SK-N-MC (cell line): ENCODE data around the gene KIF1A.

Experiments used
- EZH2 ChIP-seq: fragments of 200-600 bp; sonication (generic); IDR thresholded peaks from one replicate; pipeline ENCODE4 v1.6.1; 2017; ENCODE audit warnings: antibody characterized with exemption
- POLR2AphosphoS5 ChIP-seq: IDR thresholded peaks from 2 replicates; pipeline ENCODE4 v1.6.1; 2012; ENCODE audit warnings: mild to moderate bottlenecking, low read depth, low read length, borderline replicate concordance

GRCh38 chr2:240811346-240812300, 8.4 kb downstream of the KIF1A start:
- TF ChIP-seq POLR2AphosphoS5 (no peak), EZH2 (no peak)
